Measurements from ENCODE around the gene MYLK2.
A peak's percentile ranks its signal among the peaks of the same experiment; 100 is the strongest.

DNA sequence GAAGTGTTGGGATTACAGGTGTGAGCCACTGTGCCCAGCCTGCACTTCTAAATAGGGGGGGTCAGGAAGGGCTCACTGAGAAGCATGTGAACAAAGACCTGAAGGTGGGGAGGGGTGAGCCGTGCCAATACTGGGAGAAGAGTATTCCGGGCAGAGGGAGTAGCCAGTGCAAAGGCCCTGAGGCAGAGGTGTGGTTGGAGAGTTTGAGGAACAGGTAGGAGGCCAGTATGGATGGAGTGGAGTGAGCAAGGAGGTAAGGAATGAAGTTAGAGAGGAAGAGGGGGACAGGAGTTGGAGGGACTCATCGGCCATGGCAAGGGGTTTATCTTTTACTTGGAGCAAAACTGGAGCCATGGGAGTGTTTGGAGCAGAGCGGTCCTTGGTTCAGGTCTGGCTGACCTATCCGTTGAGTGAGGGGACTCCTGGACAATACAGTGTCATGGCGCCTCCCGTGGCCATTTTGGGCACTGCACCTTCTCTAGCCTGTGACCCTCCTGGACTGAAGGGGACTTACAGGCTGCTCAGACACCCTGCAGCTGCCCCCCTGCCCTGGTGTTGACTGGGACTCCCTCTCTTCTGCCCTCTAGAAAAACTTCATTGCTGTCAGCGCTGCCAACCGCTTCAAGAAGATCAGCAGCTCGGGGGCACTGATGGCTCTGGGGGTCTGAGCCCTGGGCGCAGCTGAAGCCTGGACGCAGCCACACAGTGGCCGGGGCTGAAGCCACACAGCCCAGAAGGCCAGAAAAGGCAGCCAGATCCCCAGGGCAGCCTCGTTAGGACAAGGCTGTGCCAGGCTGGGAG is 14.2 kb downstream of the MYLK2 start:
- TF ChIP-seq, protein P1, sequence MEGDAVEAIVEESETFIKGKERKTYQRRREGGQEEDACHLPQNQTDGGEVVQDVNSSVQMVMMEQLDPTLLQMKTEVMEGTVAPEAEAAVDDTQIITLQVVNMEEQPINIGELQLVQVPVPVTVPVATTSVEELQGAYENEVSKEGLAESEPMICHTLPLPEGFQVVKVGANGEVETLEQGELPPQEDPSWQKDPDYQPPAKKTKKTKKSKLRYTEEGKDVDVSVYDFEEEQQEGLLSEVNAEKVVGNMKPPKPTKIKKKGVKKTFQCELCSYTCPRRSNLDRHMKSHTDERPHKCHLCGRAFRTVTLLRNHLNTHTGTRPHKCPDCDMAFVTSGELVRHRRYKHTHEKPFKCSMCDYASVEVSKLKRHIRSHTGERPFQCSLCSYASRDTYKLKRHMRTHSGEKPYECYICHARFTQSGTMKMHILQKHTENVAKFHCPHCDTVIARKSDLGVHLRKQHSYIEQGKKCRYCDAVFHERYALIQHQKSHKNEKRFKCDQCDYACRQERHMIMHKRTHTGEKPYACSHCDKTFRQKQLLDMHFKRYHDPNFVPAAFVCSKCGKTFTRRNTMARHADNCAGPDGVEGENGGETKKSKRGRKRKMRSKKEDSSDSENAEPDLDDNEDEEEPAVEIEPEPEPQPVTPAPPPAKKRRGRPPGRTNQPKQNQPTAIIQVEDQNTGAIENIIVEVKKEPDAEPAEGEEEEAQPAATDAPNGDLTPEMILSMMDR (IDR thresholded peaks at IDR 0.05; ENCODE audit: low read depth, low read length), result peak; percentile 89
- no peak for TF ChIP-seq EZH2phosphoT487 (IDR thresholded peaks at IDR 0.05; ENCODE audit: low read depth)
